Ovary (tissue), 10 donors: ENCODE measurements around the gene BARHL1. TPM values are rescaled to one million over a fixed set of nuclear protein-coding genes. Genes with fewer than 3 reads are reported as not detected.
A peak's percentile ranks its signal among the peaks of the same experiment; 100 is the strongest.

Experiments used
- DNase-seq, 5 donors: peaks; one replicate each; pipeline ENCODE4 v3.0.0-alpha.2; 2019 to 2020
- H3K27ac ChIP-seq, 2 donors: fragments of 200-600 bp; one replicate each; pipeline versions ENCODE4 v1.5.1 to v1.8.0; 2019 to 2022
- H3K27me3 ChIP-seq: fragments of 200-600 bp; one replicate; pipeline ENCODE4 v1.8.0; 2022
- H3K36me3 ChIP-seq: fragments of 200-600 bp; sonication (generic); one replicate; pipeline ENCODE4 v1.5.1; 2019
- H3K4me1 ChIP-seq: one replicate; pipeline ENCODE4 v1.8.1; 2013; ENCODE audit warnings: mild to moderate bottlenecking, moderate library complexity; ENCODE audit not compliant: insufficient read depth
- H3K4me3 ChIP-seq: fragments of 200-600 bp; sonication (generic); one replicate; pipeline ENCODE4 v1.5.1; 2017
- H3K9me3 ChIP-seq, 2 donors: fragments of 200-600 bp in 1 of 2; sonication (generic) in 1 of 2; one replicate each; pipeline versions ENCODE4 v1.5.1 to v1.8.1; 2013 to 2019; ENCODE audit warnings: mild to moderate bottlenecking in 1 of 2, moderate library complexity in 1 of 2
- EP300 ChIP-seq: sonication (generic); formaldehyde crosslinking; IDR thresholded peaks from one replicate; pipeline ENCODE4 v1.6.1; 2017; ENCODE audit warnings: antibody characterized with exemption
- POLR2A ChIP-seq: fragments of 450-650 bp; IDR thresholded peaks from one replicate; pipeline ENCODE4 v1.6.1; 2017; ENCODE audit warnings: antibody characterized with exemption, mild to moderate bottlenecking, moderate library complexity
- WGBS, 3 donors: extraction: QIAGEN DNeasy Blood & Tissue Kit in 1 of 3; methylation state at CpG; one replicate each; pipeline versions ENCODE4 v1.1.5 to v1.1.7; 2013 to 2017; 5-methylcytosine and 5-hydroxymethylcytosine counted together
- intact Hi-C, 4 donors: fragments of 100-400 bp; cut with DNase I; formaldehyde crosslinking; loops; one replicate each; pipeline versions ENCODE4 v1.11.0 to v1.15.1; 2022 to 2023
- long read RNA-seq, 3 donors: library from polyadenylated mRNA in 2 of 3; unstranded in 2 of 3; transcript quantifications; one replicate each; pipeline ENCODE4 v2.0.0 and lab custom pipeline, GENCODE V29; 2021 to 2026
- polyA plus RNA-seq, 2 donors: library from polyadenylated mRNA; stranded (reverse); fragments of 200-250 nt in 1 of 2; fragments of 350-450 nt in 1 of 2; fragmentation: Illumina TruSeq in 1 of 2; extraction: RNeasy Lipid Tissue Mini Kit (QIAGEN cat#74804) in 1 of 2; gene quantifications; one replicate each; pipeline ENCODE4 v1.2.3, GENCODE V29; 2013 to 2014
- total RNA-seq, 7 donors: library from RNA; depleted of rRNA in 2 of 7; stranded (reverse); fragments of >200 nt in 2 of 7; fragmentation: NEBNext Ultra II Directional in 3 of 7; extraction: Animal tissue kit (Norgen Biotek cat#: 25700) in 3 of 7; gene quantifications; one replicate each; pipeline versions ENCODE4 v1.1.0 to v1.2.4, GENCODE V29; 2016 to 2023
- TF ChIP-seq, protein P1 (sequence below), 3 donors: fragments of 450-650 bp in 2 of 3; fragments of 200-600 bp in 1 of 3; IDR thresholded peaks; one replicate each; pipeline versions ENCODE4 v1.5.1 to v1.8.0; 2016 to 2022; ENCODE audit warnings: antibody characterized with exemption in 3 of 3, mild to moderate bottlenecking in 1 of 3
- donor health status: DM: no; HTN: no; CAD: no; lungs with moderate emphysema.
- donor health status: DM: no; HTN: no; CAD: no.
- donor health status: Bipolar disorder and iron deficiency.
- donor health status: DM: yes; HTN: yes; CAD: no.
- donor health status: DM: no; HTN: no; CAD: no.
- donor health status: DM: yes; HTN: yes; CAD: no.

BARHL1 gene
- not detected for total RNA-seq
- not detected for polyA plus RNA-seq
- long read RNA-seq, donor 1: 0 reads
- long read RNA-seq, donor 2: 0 reads
- long read RNA-seq, donor 3: 0 reads

- Histone ChIP-seq H3K36me3 (no peaks in the 10 kb centered on the region), H3K27me3 (peaks cover 13% of the 10 kb centered on the region), H3K9me3 (no peaks in the 10 kb centered on the region), H3K27ac (no peak within 1 kb of the TSS), H3K4me1 (peaks cover 5% of the 10 kb centered on the region), H3K4me3 (peak within 1 kb of the TSS; percentile 13)
- intact Hi-C loops: no loop called here
- WGBS, 3 donors: 1 to 3% (median 2%) methylated on average over 36 of the region's 36 CpGs
- TF ChIP-seq, protein P1, sequence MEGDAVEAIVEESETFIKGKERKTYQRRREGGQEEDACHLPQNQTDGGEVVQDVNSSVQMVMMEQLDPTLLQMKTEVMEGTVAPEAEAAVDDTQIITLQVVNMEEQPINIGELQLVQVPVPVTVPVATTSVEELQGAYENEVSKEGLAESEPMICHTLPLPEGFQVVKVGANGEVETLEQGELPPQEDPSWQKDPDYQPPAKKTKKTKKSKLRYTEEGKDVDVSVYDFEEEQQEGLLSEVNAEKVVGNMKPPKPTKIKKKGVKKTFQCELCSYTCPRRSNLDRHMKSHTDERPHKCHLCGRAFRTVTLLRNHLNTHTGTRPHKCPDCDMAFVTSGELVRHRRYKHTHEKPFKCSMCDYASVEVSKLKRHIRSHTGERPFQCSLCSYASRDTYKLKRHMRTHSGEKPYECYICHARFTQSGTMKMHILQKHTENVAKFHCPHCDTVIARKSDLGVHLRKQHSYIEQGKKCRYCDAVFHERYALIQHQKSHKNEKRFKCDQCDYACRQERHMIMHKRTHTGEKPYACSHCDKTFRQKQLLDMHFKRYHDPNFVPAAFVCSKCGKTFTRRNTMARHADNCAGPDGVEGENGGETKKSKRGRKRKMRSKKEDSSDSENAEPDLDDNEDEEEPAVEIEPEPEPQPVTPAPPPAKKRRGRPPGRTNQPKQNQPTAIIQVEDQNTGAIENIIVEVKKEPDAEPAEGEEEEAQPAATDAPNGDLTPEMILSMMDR (IDR thresholded peaks at IDR 0.05): no peak
- TF ChIP-seq POLR2A (no peak), EP300 (no peak)
- no peak for DNase-seq
These were observed at the start of gene BARHL1 for GRCh38 chr9:132582276-132582785. TSS of gene BARHL1 (plus strand) at chr9:132582606. CDS start at chr9:132582798, 192 bp downstream.

DNA sequence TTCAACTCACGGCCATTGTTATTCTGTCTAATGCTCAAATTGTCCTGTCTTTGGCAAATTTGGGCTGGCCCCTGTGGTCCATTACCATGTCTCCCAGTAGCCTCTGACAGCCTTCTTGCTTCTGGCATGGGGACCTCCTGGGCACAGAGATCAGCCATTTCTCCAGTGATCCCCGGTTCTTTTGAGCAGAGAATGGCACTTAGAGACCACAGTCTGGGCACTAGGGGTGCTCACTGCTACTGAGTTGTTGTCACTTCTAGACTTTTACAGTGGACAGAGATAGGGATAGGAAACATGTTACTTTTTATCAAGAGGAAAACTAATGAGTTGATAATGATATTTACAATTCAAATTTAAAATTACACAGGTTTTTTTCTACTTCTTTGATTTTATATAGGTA is 47.6 kb upstream of the BARHL1 start:
- H3K27ac ChIP-seq: no peak overlapping the region
- no peaks in the 10 kb centered on the region for H3K4me1 ChIP-seq
- DNase-seq: no peak
- TF ChIP-seq, protein P1 (IDR thresholded peaks at IDR 0.05): no peak
- no peak for TF ChIP-seq EP300
- TF ChIP-seq POLR2A: no peak
- no peak overlapping the region for H3K4me3 ChIP-seq
- H3K9me3 ChIP-seq: peaks cover 0 to 7% of the 10 kb centered on the region in 2 donors
- H3K36me3 ChIP-seq: no peaks in the 10 kb centered on the region
- WGBS, 3 donors: 92 to 94% (median 94%) methylated on average over 2 of the region's 2 CpGs
- no peaks in the 10 kb centered on the region for H3K27me3 ChIP-seq
- intact Hi-C loops: no loop called here

GRCh38 chr9:132536124-132536523 is 46.3 kb upstream of the BARHL1 start:
- H3K4me3 ChIP-seq: no peak overlapping the region
- H3K36me3 ChIP-seq: no peaks in the 10 kb centered on the region
- H3K4me1 ChIP-seq: no peaks in the 10 kb centered on the region
- WGBS, 3 donors: 75 to 92% (median 86%) methylated on average over 1 of the region's 1 CpG
- intact Hi-C loops: no loop called here
- TF ChIP-seq EP300 (no peak), POLR2A (no peak)
- TF ChIP-seq, protein P1 (IDR thresholded peaks at IDR 0.05): no peak
- no peaks in the 10 kb centered on the region for H3K27me3 ChIP-seq
- no peak overlapping the region for H3K27ac ChIP-seq
- no peak for DNase-seq
- peaks cover 0 to 7% of the 10 kb centered on the region in 2 donors for H3K9me3 ChIP-seq

- no peak overlapping the region for H3K4me3 ChIP-seq
- intact Hi-C loops: no loop called here
- H3K9me3 ChIP-seq: peaks cover 0 to 4% of the 10 kb centered on the region in 2 donors
- no peaks in the 10 kb centered on the region for H3K4me1 ChIP-seq
- no peaks in the 10 kb centered on the region for H3K27me3 ChIP-seq
- TF ChIP-seq EP300: no peak
- TF ChIP-seq, protein P1 (IDR thresholded peaks at IDR 0.05): no peak
- no peak for TF ChIP-seq POLR2A
- H3K27ac ChIP-seq: no peak overlapping the region
- 62 to 80% (median 70%) methylated on average over 12 of the region's 12 CpGs for WGBS, 3 donors
- DNase-seq: no peak
- H3K36me3 ChIP-seq: no peaks in the 10 kb centered on the region
These were observed 45.1 kb upstream of the BARHL1 start for GRCh38 chr9:132537352-132537751.
